ENCODE data around the gene AGAP2.
"Not testable (repeated sequence)": the region's sequence is repeated elsewhere in the genome, so short reads cannot be mapped to it uniquely, and the experiment has no call there.

Gene AGAP2

DNA sequence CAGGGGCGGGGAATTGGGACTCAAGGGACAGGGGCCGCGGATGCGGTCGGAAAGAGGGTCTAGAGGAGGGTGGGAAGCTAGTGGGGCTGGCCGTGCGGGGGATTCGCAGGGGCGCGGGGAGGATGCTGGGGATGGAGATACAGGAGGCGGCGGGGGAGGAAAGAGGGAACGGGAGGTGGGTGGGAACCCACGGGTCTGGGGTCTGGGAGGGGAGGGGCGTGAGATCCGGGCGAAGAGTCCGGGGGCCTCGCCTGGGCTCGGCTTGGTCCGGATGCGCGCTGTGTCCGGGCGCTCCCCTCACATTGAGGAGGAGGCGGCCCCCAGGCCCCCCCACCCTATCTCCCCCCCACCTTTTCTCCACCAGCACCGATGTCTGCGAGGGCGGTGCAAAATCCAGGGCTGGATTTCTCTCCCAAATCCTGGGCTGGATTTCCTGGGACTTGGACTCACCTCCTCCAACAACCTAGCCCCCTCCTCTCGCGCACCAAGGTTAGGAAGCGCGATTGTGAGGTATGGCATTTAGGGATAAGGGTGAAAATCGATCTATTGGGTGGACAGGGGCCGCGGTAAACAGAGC is at the start of gene AGAP2:
TSS of gene AGAP2 (minus strand) at position 82 of the 577 bp plus-strand sequence. CDS start 496 bp downstream, outside the sequence.
- DNase-seq, result peak; percentile 46

DNA sequence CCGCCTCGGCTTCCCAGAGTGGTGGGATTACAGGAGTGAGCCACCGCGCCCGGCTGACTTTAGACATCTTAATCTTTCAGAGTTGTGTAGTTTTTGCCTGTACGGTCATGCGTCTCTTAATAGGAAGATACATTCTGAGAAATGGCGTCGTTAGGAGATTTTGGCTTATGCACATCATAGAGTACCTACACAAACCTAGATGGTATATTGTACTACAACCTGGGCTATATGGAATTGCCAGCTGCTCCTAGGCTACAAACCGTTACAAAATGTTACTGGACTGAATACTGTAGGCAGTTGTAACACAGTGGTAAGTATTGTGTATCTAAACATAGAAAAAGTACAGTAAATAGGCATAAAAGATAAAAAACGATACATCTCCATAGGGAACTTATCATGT is 45.3 kb upstream of the AGAP2 start:
- DNase-seq, result no peak

DNA sequence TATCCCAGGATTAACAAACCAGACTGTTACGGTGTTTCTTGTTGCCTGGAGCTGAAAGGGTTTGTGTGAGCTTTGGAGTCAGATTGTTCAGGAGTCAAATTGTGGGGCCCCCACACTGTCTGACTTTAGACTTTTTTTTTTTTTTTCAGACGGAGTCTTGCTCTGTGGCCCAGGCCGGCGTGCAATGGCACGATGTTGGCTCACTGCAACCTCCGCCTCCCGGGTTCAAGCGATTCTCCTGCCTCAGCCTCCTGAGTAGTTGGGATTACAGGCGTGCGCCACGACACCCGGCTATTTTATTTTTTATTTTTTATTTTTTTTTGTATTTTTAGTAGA is 44.9 kb upstream of the AGAP2 start:
- DNase-seq, result no peak

DNA sequence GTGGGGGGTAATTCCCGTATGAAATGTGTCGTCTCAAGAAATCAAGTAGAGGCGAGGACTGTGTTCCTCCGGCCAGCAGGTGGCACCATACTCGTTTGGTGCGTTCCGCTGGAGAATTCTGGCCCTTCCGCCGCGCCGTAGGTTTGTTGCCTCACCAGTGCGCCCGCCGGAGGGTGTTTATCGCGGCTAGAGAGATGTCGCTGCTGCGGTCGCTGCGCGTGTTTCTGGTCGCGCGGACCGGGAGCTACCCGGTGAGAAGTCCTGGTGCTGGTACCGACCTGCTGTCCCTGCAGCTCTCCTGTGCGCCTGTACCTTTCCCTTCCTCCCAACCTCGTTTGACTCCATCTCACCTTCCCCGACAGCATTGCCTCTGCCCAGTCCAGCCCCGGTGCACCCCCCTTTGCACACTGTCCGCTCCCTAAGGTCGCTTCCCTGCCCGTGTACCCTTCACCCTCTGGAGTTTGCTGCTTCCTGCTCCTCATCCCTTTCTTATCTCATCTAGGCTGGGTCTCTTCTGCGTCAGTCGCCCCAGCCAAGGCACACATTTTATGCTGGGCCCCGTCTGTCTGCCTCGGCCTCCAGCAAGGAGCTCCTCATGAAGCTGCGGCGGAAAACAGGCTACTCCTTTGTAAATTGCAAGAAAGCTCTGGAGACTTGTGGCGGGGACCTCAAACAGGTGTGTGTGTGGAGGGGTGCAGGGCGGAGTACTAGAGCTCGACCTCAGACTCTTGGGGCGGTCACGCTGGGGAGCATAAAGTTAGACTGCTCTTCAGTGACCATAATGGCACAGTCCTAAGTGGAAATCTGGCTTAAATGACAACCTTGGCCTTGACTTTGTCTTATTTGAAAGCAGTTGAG is 44.3 kb upstream of the AGAP2 start, which contains the start of gene TSFM:
TSS of gene TSFM (plus strand) at position 180 of the 858 bp plus-strand sequence. CDS start at position 195, 15 bp downstream.
- DNase-seq, result peak; percentile 99

DNA sequence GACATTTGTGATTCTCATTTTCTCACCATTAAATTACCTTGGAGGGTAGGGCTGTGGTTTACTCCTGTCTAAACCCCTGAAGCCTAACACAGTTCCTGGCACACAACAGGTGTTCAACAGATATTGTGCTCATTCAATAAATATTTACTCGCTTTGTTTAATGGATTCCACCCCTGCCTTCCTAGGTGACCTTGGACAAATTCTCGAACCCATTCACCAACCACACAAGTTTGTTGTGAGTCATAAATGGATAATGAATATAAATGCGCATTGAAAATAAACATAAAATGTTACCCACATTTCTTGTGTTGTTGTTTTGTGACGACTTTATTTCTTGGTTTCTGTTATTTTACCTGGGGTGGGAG is 43.7 kb upstream of the AGAP2 start:
- peak; percentile 76 for DNase-seq

DNA sequence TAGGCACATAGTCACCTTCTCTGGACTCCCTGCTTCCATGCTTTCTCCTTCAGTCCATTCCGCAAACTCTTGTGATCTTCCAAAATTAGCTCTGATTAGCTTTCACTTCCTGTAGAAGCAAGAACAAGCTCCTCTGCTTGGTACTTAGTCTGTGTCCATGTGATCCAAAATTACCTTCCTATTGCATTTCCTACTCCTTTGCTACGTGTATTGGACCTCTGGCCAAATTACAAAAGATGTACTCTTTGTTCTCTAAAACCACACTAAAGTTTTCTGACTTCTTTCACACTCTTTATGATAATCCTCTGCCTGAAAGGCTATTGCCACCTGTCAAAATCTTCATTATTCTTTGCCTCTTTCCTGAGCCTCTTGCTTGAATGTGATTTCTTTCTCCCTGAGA is 43.3 kb upstream of the AGAP2 start:
- DNase-seq, result no peak

DNA sequence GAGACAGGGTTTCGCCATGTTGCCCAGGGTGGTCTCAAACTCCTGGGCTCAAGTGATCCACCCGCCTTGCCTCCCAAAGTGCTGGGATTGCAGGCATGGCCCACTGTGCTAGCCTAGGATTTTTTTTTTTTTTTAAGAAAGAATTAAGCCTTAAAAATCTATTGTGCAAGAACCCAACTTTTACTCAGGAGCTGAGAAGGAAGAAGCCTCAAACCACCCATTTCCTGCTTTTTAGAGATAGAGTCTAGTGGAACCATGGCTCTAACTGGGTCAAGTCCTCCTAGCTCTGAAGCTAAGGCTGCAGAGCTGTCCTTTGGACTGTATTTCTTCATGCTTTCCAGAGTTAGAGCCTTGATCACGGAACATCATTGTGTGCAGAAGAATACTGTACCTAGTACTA is 42.7 kb upstream of the AGAP2 start:
- DNase-seq, result no peak

DNA sequence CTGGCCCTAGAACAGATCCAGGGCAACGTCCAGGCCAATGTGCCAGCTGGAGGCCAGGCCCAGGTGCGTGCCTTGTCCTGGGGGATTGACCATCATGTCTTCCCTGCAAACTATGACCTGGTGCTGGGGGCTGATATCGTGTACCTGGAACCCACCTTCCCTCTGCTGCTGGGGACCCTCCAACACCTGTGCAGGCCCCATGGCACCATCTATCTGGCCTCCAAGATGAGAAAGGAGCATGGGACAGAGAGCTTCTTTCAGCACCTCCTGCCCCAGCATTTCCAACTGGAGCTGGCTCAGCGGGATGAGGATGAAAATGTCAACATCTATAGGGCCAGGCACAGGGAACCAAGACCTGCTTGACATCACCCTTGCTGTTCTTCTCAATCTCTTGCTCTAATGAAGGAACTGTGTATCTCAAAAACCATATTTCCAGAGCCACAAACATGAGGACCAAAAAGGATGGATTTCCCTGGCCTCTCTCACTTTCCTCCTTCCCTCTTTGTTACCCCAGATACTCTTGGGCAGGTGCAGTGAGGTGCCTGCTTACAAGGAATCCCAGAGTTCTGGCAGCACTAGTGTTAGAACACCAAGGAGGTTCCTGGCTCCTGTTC is 41.8 kb upstream of the AGAP2 start:
- DNase-seq, result no peak

DNA sequence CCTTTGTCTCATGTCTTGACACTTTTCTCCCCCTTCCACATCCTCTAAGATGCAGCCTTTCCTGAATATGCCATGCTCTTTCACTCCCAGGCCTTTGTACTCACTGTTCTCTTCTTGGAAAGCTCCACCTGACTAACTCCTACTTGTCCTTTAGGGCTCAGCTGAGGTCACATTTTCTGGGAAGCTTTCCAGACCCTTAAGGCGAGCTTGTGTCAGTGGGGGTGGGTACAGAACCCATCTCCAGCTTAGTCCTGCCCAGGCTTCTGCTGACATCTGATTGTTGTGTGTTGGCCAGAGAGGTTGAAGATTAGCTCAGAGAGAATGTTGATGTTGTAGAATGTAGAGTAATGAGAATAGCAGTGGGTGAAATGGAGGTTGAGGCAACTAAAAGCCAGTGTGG is 41.2 kb upstream of the AGAP2 start:
- no peak for DNase-seq

DNA sequence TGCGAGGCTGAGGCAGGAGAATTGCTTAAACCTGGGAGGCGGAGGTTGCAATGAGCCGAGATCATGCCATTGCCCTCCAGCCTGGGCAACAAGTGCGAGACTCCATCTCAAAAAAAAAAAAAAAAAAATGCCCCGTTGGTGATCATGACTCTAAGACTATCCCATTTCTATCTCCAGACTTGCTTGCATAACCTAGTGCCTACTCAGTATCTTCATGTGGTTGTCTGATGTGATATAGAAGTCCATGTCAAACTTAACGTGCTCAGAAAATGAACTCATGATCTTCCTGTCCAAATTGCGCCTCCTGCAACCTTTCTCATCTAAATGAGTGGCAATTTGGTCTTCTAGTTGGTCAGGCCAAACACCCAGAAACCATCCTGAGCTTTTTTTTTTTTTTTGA is 39.4 kb upstream of the AGAP2 start:
- DNase-seq, result no peak

DNA sequence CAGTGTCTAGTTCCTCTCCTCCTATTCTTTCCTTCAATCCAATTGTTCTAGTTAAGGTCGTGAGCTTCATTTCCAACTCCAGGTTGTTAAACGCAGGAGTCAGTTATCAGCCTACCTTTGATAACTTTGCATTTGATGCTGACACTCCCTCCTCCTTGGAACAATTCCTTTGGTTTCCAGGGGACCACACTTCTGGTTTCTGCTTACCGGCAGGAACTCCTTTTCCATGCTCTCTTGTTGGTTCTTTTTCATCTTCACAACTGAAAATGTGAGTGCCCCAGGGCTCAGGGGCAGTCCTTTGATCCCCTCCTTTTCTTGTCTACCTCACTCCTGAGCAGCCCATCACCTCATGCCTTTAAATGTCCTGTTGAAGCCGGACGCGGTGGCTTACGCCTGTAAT is 38.8 kb upstream of the AGAP2 start:
- DNase-seq, result no peak

DNA sequence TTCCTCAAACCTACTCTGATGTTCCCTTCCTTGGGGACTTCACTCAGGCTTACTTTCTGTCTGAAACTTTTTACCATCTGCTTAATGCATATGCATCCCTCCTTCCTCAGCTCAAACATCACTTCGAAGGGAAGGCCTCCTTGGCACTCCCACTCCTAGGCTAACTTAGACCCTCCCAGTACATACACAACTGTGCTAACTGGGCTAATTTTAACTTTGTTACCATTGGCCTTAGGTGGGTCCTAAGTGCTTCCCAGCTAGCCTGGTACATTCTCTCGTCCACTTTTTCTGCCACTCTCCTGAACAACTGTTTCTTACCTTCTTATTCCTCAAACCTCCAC is 37.7 kb upstream of the AGAP2 start:
- DNase-seq, result no peak

DNA sequence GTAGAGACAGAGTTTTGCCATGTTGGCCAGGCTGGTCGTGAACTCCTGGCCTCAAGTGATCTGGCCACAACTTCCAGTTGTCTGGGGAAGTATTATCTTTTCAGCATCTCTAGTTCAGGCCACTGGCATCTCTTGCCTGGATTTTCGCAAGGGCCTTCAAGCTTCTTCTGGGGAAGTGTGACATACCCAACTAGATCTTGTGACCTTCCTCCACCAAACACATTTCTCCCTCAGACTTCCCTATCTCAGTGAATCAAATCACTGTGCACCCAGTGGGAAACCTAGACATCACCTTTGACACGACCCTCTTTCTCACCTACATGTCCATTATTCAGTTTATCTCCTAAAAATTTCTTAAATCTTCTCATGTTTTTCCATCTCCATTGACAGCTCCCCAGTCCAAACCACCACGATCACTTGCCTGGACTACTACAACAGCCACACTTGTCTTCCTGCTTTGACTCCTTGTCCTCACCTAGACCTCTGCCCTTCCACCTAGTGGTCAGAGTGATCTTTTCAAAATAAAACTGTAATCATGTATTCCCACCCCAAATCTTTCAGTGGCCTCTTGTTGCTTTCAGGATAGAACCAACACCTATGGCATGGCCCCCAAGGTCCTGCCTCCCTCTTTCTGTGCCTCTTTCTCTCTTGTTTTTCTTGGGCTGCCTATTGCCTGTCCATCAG is 37.2 kb upstream of the AGAP2 start:
- DNase-seq, result peak; percentile 42

DNA sequence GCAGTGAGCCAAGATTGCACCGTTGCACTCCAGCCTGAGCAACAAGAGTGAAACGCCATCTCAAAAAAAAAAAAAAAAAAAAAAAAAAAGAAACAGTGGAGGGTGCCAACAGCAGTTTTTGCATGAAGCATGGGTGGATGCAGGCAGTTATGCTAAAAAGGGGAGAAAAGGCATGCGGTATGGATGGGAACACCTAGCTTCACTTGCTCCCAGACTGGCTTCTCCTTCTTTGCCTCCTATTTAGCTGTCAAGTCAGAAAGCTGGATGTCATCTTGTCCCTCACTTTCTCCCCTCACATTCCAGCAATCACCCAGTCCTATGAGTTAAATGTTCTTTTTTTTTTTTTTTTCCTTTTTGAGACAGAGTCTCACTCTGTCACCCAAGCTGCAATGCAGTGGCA is 36.5 kb upstream of the AGAP2 start:
- no peak for DNase-seq

DNA sequence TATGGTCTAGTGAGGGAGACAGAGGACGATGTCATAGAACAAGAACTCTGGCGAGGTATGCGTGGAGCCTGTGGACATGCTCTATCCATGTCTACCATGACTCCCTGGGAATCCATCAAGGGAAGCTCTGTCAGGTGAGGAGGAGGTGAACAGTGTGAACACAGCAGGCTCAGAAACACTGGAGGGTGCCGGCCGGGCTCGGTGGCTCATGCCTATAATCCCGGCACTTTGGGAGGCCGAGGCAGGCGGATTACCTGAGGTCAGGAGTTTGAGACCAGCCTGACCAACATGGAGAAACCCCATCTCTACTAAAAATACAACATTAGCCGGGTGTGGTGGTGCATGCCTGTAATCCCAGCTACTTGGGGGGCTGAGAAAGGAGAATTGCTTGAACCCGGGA is 36.1 kb upstream of the AGAP2 start:
- DNase-seq, result not testable (repeated sequence)

DNA sequence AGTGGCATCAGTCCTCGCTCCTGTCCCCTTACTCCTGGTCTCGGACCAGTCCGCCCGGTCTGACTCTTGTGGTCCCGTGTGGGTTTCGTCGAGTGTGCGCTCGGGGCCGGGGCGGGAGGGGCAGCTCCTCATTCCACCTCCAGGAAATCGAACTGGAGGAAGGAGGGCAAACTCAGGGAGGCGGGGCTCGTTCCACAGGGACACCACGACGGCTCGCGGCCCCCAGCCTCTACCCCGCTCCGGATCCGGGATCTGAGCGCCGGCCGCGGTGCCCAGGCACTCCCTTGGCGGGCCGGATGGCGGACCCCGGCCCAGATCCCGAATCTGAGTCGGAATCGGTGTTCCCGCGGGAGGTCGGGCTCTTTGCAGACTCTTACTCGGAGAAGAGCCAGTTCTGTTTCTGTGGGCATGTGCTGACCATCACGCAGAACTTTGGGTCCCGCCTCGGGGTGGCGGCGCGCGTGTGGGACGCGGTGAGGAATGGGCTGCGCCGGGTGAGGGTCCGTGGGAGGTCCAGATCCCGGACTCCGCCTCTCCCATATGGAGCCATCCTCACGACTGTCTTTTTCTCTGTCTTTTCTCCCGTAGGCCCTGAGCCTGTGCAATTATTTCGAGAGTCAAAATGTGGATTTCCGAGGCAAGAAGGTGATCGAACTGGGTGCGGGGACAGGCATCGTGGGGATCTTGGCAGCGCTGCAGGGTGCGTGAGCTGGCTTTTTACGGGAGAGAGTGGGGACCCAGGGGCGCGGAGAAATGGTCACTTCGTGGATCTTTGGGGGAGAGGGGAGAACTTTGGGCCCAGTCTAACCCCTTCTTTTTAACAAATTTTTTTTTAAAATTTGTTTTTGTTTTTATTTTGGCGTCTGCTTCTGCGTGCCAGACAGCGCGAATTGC is 34.1 kb upstream of the AGAP2 start, which contains the start of gene EEF1AKMT3:
TSS of gene EEF1AKMT3 (plus strand) at position 186 of the 894 bp plus-strand sequence. CDS start at position 297, 111 bp downstream.
- DNase-seq, result peak; percentile 92

DNA sequence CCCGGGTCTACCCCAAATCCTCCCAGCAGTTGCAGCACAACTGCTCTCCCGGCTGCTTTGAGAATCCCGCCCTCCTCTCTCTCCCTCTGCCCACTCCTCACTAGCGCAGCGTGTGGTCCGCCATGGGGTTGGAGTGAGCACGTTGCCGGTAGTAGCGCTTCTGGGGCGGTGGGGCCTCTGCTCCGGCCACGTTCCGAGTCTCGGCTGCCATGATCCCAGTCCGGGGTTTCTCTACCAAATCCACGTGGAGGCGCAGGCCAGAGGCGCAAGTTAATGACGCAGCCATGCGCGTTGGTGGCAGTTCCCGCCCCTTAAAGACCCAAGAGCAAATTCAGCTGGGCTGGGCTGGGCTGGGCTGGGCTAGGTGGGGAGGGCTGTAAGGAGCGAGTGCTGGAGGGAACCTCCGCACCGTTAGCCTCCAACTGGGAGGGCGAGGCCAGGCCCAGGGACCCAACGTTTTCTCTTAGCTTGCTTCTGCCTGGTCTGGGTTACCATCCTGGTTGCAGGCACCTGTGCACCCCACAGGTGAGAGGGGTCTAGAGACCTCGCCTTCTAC is 33.4 kb upstream of the AGAP2 start, which contains the start of gene METTL1:
TSS of gene METTL1 (minus strand) at position 233 of the 556 bp plus-strand sequence. CDS start at position 211, 22 bp downstream.
- DNase-seq, result peak; percentile 99

DNA sequence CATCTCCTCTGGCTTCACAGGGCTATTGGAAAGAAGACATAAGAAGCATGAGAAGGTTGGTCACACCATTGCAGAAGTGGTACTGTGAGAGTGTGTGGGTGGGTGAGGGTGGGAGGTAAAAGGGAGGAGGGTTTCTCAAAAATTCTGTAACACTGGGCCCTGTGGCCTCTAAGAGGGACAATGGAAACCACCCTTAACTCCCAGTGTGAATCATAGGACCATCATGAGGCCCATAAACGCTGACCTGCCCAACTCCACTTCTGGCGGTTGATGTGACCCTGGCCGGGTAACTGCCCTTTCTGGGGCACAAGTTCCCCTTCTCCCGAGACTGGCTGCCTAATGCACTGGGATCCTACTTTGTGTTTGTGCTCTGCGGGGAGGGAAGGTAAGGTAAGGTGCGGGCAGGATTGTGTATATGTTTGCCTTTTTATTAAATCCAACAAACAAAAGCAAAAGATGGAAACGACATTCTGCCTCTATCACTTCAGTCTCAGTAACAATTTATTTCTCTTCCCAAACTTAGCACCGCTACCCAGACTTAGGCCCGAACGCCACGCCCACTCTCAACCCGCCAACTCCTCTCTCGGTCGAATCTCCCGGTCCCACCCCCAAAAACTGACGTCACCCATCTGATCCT is 32.8 kb upstream of the AGAP2 start:
- peak; percentile 96 for DNase-seq

DNA sequence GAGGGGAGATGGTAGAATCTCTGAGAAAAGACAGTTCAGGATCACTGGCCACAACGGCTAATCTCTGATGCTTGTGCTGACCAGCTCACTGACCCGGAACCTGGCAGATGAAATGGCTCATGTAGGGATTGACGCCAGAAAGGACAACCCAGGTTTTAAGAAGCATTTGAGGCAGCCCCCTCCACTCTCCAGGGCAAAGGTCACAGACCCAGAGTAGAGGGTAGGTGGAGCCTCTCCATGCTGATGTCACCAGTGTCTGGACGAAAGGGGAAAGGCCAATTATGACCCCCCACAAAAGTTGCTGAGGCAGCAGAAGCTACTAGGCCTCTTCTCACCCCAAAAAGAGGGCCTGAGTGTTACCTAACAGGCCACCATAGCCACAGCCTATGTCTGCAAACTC is 32.2 kb upstream of the AGAP2 start:
- DNase-seq, result no peak

DNA sequence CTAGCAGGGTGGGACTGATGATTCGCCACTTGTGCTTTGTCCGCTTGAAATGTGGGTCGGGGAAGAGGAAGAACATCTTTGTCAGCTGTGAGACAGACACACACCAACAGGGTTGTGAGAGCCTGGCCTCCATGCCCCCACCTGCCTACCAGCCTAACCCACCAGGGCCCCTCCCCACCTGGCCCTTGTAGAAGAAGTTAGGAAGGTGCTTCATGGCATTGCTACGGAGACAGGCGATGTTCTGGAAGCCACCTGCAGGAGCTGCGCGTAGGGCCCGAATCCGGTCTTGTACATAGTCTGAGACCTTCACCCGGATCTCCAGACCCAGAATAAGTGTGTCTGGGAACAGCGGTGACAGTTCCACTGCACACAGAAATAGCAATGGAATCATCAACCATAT is 31.1 kb upstream of the AGAP2 start:
- DNase-seq, result no peak

DNA sequence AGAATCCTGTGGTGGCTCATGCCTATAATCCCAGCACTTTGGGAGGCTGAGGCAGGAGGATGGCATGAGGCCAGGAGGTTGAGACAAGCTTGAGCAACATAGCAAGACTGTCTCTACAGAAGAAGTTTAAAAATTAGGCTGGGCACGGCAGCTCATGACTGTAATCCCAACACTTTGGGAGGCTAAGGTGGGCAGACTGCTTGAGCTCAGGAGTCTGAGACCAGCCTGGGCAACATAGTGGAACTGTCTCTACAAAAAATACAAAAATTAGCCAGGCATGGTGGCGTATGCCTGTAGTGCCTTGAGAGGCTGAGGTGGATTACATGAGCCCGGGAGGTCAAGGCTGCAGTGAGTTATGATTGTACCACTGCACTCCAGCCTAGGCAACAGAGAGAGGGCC is 29.3 kb upstream of the AGAP2 start:
- DNase-seq, result no peak

DNA sequence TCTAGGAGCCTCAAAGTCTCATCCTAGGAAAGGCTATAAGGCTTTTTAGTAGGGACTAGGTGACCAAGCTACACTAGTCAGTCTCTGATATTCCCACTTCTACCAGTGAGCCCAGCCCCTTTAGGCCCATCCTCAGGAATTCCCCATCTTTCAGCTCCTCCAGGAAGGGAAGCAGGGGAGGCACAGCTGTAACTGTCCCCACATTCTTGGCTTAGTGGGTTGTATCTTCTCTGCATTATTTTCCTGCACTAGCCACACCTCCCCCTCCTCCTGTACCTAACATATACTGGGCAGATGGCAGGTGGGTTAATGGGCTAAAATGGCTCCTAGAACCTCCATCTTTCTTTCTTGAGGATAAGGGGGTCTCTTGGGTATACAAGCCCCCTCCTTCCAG is 28.8 kb upstream of the AGAP2 start:
- DNase-seq, result no peak
